HepG2 (cell line): ENCODE data around the gene MXRA7. TPM values are rescaled to one million over a fixed set of nuclear protein-coding genes. Genes with fewer than 3 reads are reported as not detected.

ENCODE experiments used
- DMAP1 ChIP-seq: IDR thresholded peaks from 2 replicates; pipeline ENCODE4 v1.6.1; 2016
- GATA4 ChIP-seq: sonication (generic); IDR thresholded peaks from 2 replicates; pipeline ENCODE4 v1.6.1; 2016; ENCODE audit warnings: antibody characterized with exemption, low read depth, borderline replicate concordance
- MAFK ChIP-seq, 2 experiments: IDR thresholded peaks in 1 of 2; conservative IDR thresholded peaks in 1 of 2; 2 replicates each; pipeline ENCODE4 v1.6.1; 2011; ENCODE audit warnings: improper control_type of control experiment in 2 of 2, low read length in 2 of 2
- NFE2L2 ChIP-seq: fragments of 150-350 bp; IDR thresholded peaks from 2 replicates; pipeline ENCODE4 v1.6.1; 2014; ENCODE audit warnings: low read length
- SRSF1 ChIP-seq: fragments of 200-400 bp; formaldehyde crosslinking; optimal IDR thresholded peaks from 2 replicates; pipeline ENCODE3; 2017; ENCODE audit warnings: mild to moderate bottlenecking, low read depth, low read length, moderate library complexity
- SRSF9 ChIP-seq: fragments of 200-400 bp; formaldehyde crosslinking; IDR thresholded peaks from 2 replicates; pipeline ENCODE4 v1.6.1; 2018; ENCODE audit warnings: borderline replicate concordance, mild to moderate bottlenecking, low read depth, low read length; ENCODE audit not compliant: insufficient read depth, poor library complexity, severe bottlenecking
- ZNF260 ChIP-seq: sonication (generic); formaldehyde crosslinking; IDR thresholded peaks from 2 replicates; pipeline ENCODE4 v1.4.0; 2020; ENCODE audit warnings: missing genetic modification reagents, low read depth, mild to moderate bottlenecking, borderline replicate concordance
- ZNF777 ChIP-seq: sonication (generic); formaldehyde crosslinking; IDR thresholded peaks from 2 replicates; pipeline ENCODE4 v1.4.0; 2020; ENCODE audit warnings: missing genetic modification reagents
- ZNF782 ChIP-seq: sonication (generic); formaldehyde crosslinking; IDR thresholded peaks from 2 replicates; pipeline ENCODE4 v1.4.0; 2020; ENCODE audit warnings: missing genetic modification reagents, mild to moderate bottlenecking, borderline replicate concordance
- ZNF790 ChIP-seq: sonication (generic); formaldehyde crosslinking; IDR thresholded peaks from 2 replicates; pipeline ENCODE4 v1.8.0; 2022; ENCODE audit warnings: missing genetic modification reagents, mild to moderate bottlenecking, borderline replicate concordance
- ZSCAN31 ChIP-seq: sonication (generic); formaldehyde crosslinking; IDR thresholded peaks from 2 replicates; pipeline ENCODE4 v1.5.0; 2020; ENCODE audit warnings: low read depth, mild to moderate bottlenecking, missing genetic modification reagents
- polyA plus RNA-seq, 8 experiments: library from polyadenylated mRNA; depleted of rRNA in 3 of 8; stranded (reverse) in 7 of 8; unstranded in 1 of 8; fragments of >200 nt; fragmentation: Illumina TruSeq in 4 of 8; extraction: Trizol in 4 of 8; gene quantifications; 2 replicates each; pipeline versions ENCODE4 v1.2.1 to v1.2.3, GENCODE V29; 2011 to 2016; ENCODE audit warnings: low read depth in 4 of 8, missing spikeins in 1 of 8, mixed read lengths in 1 of 8; ENCODE audit not compliant: insufficient read depth in 1 of 8
- total RNA-seq, 5 experiments: library from RNA; depleted of rRNA; stranded (reverse); fragments of >200 nt; fragmentation: Illumina TruSeq; extraction: Trizol; gene quantifications; 2 replicates each; pipeline ENCODE4 v1.2.3, GENCODE V29; 2016; ENCODE audit warnings: low read depth in 1 of 5
- TF ChIP-seq, protein P1 (sequence below): sonication (generic); formaldehyde crosslinking; IDR thresholded peaks from 2 replicates; pipeline ENCODE4 v1.8.0; 2022; ENCODE audit warnings: mild to moderate bottlenecking, missing genetic modification reagents
- TF ChIP-seq, protein P2 (sequence below): sonication (generic); formaldehyde crosslinking; IDR thresholded peaks from 2 replicates; pipeline ENCODE4 v1.5.1; 2020; ENCODE audit warnings: mild to moderate bottlenecking, moderate library complexity, missing genetic modification reagents
- TF ChIP-seq, protein P3 (sequence below): sonication (generic); formaldehyde crosslinking; IDR thresholded peaks from 2 replicates; pipeline ENCODE4 v1.4.0; 2020; ENCODE audit warnings: low read depth, mild to moderate bottlenecking, missing genetic modification reagents
- TF ChIP-seq, protein P4 (sequence below): sonication (generic); formaldehyde crosslinking; IDR thresholded peaks from 2 replicates; pipeline ENCODE4 v1.4.0; 2020; ENCODE audit warnings: missing genetic modification reagents, mild to moderate bottlenecking, borderline replicate concordance

MXRA7 gene
- total and polyA plus RNA-seq, 2 of the 13 experiments (the other 11 are each of a cell fraction or from before 2014, with no cell fraction given), result 44.8 to 112 TPM

DNA sequence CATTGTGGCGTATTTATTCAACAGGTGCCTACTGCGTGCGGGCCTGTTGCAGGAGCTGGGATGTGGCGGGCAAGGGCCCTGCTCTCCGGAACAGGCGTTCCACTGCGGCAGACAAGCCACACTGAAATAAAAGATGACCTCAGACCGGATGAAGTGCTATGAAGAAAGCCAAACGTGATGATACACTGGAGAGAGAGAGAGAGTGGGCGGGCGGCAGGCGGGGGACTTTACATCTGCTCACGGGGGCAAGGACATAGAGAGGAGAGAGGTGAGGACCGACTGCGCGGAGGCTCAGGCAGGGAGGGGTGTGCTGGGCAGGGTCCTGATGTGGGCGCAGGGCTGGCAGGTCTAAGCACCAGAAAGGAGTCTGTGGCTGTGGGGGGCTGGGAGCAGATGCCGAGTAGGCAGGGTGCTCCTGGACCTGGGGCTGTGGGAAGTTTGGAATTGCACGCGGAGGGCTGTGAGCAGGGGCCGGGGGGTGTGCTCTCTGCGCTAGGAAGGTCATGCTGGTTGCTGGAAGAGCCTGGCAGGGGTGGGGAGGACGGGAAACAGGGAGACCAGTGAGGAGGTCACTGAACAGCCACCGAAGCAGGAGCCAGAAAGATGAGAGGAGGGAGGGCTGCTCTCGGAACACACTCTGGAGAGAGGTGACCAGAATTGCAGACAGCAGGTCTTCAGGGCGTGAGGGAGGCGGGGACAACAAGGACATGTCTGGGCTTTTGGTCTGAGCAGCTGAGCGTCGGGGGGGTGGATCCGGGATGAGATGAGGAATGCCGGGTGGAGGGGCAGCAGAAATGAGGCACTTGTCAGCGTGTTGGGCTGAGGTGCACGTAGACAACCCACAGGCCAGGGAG lies 9.9 kb downstream of the MXRA7 start (continued):
- TF ChIP-seq MAFK (conservative IDR thresholded peaks at IDR 0.05 in 1 of 2, IDR thresholded peaks at IDR 0.05 in 1 of 2; ENCODE audit: low read length in 2 of 2), result no peak
- TF ChIP-seq, protein P1, sequence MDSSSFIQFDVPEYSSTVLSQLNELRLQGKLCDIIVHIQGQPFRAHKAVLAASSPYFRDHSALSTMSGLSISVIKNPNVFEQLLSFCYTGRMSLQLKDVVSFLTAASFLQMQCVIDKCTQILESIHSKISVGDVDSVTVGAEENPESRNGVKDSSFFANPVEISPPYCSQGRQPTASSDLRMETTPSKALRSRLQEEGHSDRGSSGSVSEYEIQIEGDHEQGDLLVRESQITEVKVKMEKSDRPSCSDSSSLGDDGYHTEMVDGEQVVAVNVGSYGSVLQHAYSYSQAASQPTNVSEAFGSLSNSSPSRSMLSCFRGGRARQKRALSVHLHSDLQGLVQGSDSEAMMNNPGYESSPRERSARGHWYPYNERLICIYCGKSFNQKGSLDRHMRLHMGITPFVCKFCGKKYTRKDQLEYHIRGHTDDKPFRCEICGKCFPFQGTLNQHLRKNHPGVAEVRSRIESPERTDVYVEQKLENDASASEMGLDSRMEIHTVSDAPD (CRISPR knock-in tag), result no peak
- TF ChIP-seq, protein P2, sequence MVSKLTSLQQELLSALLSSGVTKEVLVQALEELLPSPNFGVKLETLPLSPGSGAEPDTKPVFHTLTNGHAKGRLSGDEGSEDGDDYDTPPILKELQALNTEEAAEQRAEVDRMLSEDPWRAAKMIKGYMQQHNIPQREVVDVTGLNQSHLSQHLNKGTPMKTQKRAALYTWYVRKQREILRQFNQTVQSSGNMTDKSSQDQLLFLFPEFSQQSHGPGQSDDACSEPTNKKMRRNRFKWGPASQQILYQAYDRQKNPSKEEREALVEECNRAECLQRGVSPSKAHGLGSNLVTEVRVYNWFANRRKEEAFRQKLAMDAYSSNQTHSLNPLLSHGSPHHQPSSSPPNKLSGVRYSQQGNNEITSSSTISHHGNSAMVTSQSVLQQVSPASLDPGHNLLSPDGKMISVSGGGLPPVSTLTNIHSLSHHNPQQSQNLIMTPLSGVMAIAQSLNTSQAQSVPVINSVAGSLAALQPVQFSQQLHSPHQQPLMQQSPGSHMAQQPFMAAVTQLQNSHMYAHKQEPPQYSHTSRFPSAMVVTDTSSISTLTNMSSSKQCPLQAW (CRISPR knock-in tag), result peak; percentile 73
- no peak for TF ChIP-seq SRSF1
- no peak; the same call in 1 of the 2 replicates for TF ChIP-seq ZNF790 (CRISPR knock-in tag)
- no peak for TF ChIP-seq GATA4
- TF ChIP-seq SRSF9, result no peak
- TF ChIP-seq ZNF260, result no peak
- TF ChIP-seq, protein P3, sequence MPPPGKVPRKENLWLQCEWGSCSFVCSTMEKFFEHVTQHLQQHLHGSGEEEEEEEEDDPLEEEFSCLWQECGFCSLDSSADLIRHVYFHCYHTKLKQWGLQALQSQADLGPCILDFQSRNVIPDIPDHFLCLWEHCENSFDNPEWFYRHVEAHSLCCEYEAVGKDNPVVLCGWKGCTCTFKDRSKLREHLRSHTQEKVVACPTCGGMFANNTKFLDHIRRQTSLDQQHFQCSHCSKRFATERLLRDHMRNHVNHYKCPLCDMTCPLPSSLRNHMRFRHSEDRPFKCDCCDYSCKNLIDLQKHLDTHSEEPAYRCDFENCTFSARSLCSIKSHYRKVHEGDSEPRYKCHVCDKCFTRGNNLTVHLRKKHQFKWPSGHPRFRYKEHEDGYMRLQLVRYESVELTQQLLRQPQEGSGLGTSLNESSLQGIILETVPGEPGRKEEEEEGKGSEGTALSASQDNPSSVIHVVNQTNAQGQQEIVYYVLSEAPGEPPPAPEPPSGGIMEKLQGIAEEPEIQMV (CRISPR knock-in tag), result peak; percentile 57; the same call in 1 of the 2 replicates
- no peak for TF ChIP-seq NFE2L2
- peak; percentile 3; the same call in 1 of the 2 replicates for TF ChIP-seq ZSCAN31
- TF ChIP-seq ZNF777 (CRISPR knock-in tag), result peak; percentile 64
- TF ChIP-seq, protein P4, sequence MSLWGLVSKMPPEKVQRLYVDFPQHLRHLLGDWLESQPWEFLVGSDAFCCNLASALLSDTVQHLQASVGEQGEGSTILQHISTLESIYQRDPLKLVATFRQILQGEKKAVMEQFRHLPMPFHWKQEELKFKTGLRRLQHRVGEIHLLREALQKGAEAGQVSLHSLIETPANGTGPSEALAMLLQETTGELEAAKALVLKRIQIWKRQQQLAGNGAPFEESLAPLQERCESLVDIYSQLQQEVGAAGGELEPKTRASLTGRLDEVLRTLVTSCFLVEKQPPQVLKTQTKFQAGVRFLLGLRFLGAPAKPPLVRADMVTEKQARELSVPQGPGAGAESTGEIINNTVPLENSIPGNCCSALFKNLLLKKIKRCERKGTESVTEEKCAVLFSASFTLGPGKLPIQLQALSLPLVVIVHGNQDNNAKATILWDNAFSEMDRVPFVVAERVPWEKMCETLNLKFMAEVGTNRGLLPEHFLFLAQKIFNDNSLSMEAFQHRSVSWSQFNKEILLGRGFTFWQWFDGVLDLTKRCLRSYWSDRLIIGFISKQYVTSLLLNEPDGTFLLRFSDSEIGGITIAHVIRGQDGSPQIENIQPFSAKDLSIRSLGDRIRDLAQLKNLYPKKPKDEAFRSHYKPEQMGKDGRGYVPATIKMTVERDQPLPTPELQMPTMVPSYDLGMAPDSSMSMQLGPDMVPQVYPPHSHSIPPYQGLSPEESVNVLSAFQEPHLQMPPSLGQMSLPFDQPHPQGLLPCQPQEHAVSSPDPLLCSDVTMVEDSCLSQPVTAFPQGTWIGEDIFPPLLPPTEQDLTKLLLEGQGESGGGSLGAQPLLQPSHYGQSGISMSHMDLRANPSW (CRISPR knock-in tag), result peak; percentile 47; the same call in 1 of the 2 replicates
- TF ChIP-seq DMAP1, result 0 out of 2 replicates have a peak, but pooled peaks have one; percentile 10
- TF ChIP-seq ZNF782 (CRISPR knock-in tag), result 0 out of 2 replicates have a peak, but pooled peaks have one; percentile 49
